Stimulated activated CD4-positive, alpha-beta T cell treated with anti-CD3 and anti-CD28 coated beads, TNF-alpha, amount 100 ng/mL, for 24 hours (primary cell): ENCODE data around the gene HHIPL1.
"Not testable (repeated sequence)": the region's sequence is repeated elsewhere in the genome, so short reads cannot be mapped to it uniquely, and the experiment has no call there.

Experiments
- DNase-seq, 3 experiments: peaks; one replicate each; pipeline ENCODE4 v3.0.0-alpha.2; 2020; ENCODE audit warnings: low read depth in 3 of 3

Gene HHIPL1

GRCh38 chr14:99660006-99660566 lies 15.2 kb downstream of the HHIPL1 start:
- no peak for DNase-seq

GRCh38 chr14:99660794-99661193 lies 15.9 kb downstream of the HHIPL1 start:
- DNase-seq: no peak

GRCh38 chr14:99661206-99661605 lies 16.3 kb downstream of the HHIPL1 start:
- DNase-seq: not testable (repeated sequence)

- no peak for DNase-seq
Observed at GRCh38 chr14:99662846-99663245, 17.9 kb downstream of the HHIPL1 start.

- DNase-seq: no peak
Observed at GRCh38 chr14:99663386-99664057, 18.6 kb downstream of the HHIPL1 start.

- DNase-seq: no peak
Observed at GRCh38 chr14:99664058-99664936, 19.4 kb downstream of the HHIPL1 start.

- DNase-seq: no peak
Observed at GRCh38 chr14:99664937-99665273, 20.0 kb downstream of the HHIPL1 start.

GRCh38 chr14:99666533-99666932 lies 21.6 kb downstream of the HHIPL1 start:
- no peak for DNase-seq

- no peak for DNase-seq
Observed at GRCh38 chr14:99667045-99667444, 22.1 kb downstream of the HHIPL1 start.

GRCh38 chr14:99667821-99668220 lies 22.9 kb downstream of the HHIPL1 start:
- no peak for DNase-seq

- no peak for DNase-seq
Observed at GRCh38 chr14:99668307-99669295, 23.7 kb downstream of the HHIPL1 start.

GRCh38 chr14:99670361-99671234 lies 25.7 kb downstream of the HHIPL1 start:
- no peak for DNase-seq

- DNase-seq: no peak
Observed at GRCh38 chr14:99671235-99672224, 26.6 kb downstream of the HHIPL1 start.

GRCh38 chr14:99672506-99673304 lies 27.8 kb downstream of the HHIPL1 start:
- no peak for DNase-seq

- DNase-seq: no peak
Observed at GRCh38 chr14:99673305-99674063, 28.6 kb downstream of the HHIPL1 start.

- no peak for DNase-seq
Observed at GRCh38 chr14:99674064-99674650, 29.2 kb downstream of the HHIPL1 start.

GRCh38 chr14:99674776-99675381 lies 29.9 kb downstream of the HHIPL1 start:
- DNase-seq: no peak
